ENCODE data around the gene TRIM33. TPM values are rescaled to one million over a fixed set of nuclear protein-coding genes. Genes with fewer than 3 reads are reported as not detected.

The TRIM33 gene
- total RNA-seq, 3 donors from 2014 or later, result 28.6 to 38.1 (median 35.5) TPM

- Histone ChIP-seq H3K4me3 (no peak overlapping the region), H3K36me3 (ENCODE audit: low read depth) (no peaks in the 10 kb centered on the region), H3K4me1 (ENCODE audit: low read depth) (no peaks in the 10 kb centered on the region), H3K9me3 (no peaks in the 10 kb centered on the region)
- ATAC-seq (no peak), DNase-seq (no peak)
- TF ChIP-seq, protein P1, sequence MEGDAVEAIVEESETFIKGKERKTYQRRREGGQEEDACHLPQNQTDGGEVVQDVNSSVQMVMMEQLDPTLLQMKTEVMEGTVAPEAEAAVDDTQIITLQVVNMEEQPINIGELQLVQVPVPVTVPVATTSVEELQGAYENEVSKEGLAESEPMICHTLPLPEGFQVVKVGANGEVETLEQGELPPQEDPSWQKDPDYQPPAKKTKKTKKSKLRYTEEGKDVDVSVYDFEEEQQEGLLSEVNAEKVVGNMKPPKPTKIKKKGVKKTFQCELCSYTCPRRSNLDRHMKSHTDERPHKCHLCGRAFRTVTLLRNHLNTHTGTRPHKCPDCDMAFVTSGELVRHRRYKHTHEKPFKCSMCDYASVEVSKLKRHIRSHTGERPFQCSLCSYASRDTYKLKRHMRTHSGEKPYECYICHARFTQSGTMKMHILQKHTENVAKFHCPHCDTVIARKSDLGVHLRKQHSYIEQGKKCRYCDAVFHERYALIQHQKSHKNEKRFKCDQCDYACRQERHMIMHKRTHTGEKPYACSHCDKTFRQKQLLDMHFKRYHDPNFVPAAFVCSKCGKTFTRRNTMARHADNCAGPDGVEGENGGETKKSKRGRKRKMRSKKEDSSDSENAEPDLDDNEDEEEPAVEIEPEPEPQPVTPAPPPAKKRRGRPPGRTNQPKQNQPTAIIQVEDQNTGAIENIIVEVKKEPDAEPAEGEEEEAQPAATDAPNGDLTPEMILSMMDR (IDR thresholded peaks at IDR 0.05), result no peak
- intact Hi-C loops (cut with DNase I, micrococcal nuclease), result no loop called here
These were observed 74.2 kb downstream of the TRIM33 start for GRCh38 chr1:114436799-114437198.

DNA sequence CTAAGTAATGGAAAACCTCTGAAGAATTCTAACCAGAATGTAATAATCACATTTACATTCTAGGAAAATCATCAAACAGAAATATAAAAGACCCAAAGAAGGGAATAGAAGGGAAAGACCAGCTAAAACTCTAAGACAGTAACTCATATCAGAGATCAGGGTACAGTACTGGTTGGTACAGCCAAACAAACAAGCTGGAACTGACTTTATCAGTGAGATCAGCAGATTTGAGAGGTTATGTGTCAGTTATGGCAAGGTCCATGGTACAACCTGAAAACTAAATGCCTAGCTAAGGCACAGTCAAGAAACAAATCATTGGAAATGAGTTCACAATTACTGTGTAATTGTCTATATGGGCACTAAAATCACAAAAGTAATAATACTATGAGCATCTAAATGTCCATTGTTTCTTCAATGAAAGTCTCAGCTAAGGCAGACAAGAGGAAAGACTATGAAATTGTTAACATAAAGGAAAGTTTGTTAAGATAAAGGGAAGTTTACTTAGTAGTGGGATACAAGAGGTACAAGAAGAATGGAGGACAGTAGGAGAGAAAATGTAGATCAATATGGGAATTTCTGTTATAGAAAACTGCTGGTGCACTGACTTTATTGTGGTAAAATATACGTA lies 75.8 kb downstream of the TRIM33 start:
- ATAC-seq (no peak), DNase-seq (no peak)
- H3K9me3 ChIP-seq, result no peaks in the 10 kb centered on the region
- TF ChIP-seq, protein P1 (IDR thresholded peaks at IDR 0.05), result no peak
- H3K4me3 ChIP-seq, result no peak overlapping the region
- H3K4me1 ChIP-seq (ENCODE audit: low read depth), result no peaks in the 10 kb centered on the region
- intact Hi-C loops (cut with DNase I, micrococcal nuclease), result no loop called here
- H3K36me3 ChIP-seq (ENCODE audit: low read depth), result no peaks in the 10 kb centered on the region

DNA sequence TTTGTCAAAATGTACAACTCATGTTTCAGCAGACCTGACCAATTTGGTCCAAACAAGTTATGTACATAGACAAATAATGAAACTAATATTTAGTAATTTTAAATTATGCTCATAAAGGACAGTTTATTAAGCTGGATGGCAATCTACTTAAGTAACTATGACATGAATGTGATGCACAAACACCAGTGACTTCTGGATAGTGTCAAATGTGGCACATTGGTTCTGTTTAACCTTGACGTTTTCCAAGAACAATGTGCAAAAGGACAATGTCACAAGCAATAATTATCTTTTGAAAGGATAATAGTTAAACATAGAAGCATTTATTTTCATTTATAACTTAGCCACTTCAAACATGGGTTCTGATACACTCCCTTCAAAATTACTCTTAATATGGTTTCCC lies 80.0 kb downstream of the TRIM33 start:
- Histone ChIP-seq H3K9me3 (no peaks in the 10 kb centered on the region), H3K36me3 (ENCODE audit: low read depth) (no peaks in the 10 kb centered on the region), H3K4me3 (no peak overlapping the region), H3K4me1 (ENCODE audit: low read depth) (no peaks in the 10 kb centered on the region)
- ATAC-seq, result no peak
- TF ChIP-seq, protein P1 (IDR thresholded peaks at IDR 0.05), result no peak
- intact Hi-C loops (cut with DNase I, micrococcal nuclease), result no loop called here
- DNase-seq, result no peak

DNA sequence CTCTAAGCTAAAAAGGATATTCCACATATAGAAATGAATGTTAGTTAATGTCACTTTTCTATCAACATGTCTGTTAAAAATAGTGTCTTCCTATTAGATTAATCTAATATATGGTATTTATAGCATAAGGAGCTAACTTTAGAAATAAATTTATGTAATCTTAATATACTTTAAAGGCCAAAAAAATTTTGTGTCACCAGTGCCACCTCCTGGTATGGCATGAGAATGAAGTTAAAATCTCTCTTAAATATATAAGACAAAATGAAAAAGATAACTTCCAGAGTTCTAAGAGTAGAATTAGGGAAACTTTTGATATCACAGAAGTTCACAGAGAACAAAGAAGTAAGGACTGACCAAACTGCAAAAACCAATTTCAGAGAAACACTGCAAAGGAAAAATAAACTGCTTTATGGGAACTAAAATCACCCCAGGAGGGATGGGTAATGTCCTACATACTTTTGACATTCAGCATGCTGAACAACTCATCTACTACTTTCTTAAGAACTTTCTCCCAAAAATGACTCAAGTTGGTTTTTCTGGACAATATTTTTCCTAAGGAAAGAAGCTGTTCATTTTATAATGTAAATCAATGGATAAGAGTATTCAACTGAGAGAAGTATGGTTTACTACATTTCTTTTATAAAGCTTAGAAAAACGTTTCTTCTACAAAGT lies 82.8 kb downstream of the TRIM33 start:
- intact Hi-C loops (cut with DNase I, micrococcal nuclease), result no loop called here
- TF ChIP-seq, protein P1 (IDR thresholded peaks at IDR 0.05), result no peak
- ATAC-seq (no peak), DNase-seq (peak in 1 of 3 donors; percentile 10)
- peaks cover 6% of the 10 kb centered on the region for H3K36me3 ChIP-seq (ENCODE audit: low read depth)
- no peaks in the 10 kb centered on the region for H3K4me1 ChIP-seq (ENCODE audit: low read depth)
- no peak overlapping the region for H3K4me3 ChIP-seq
- no peaks in the 10 kb centered on the region for H3K9me3 ChIP-seq

DNA sequence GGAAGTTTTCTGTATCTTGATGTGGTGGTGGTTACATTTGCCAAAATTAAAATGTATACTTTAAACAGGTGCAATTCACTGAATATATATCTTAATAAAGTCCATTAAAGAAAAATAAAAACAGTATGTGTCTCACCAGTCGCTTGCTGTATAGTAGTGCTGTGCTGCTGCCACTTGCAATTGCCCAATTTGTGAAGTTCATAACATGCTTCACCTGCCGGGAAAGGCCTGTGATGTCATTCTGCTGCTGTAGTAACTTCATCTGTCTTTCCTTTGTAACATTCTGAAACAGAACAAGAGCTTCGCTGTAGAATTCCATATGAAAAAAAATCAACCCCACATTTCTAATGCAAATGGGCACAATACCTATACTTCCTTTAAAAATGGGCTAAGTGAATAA lies 83.4 kb downstream of the TRIM33 start:
- H3K4me1 ChIP-seq (ENCODE audit: low read depth), result no peaks in the 10 kb centered on the region
- H3K9me3 ChIP-seq, result no peaks in the 10 kb centered on the region
- H3K4me3 ChIP-seq, result no peak overlapping the region
- TF ChIP-seq, protein P1 (IDR thresholded peaks at IDR 0.05), result no peak
- intact Hi-C loops (cut with DNase I, micrococcal nuclease), result no loop called here
- ATAC-seq (no peak), DNase-seq (no peak)
- H3K36me3 ChIP-seq (ENCODE audit: low read depth), result peaks cover 6% of the 10 kb centered on the region
